Sigmoid colon (tissue), 7 donors: Measurements from ENCODE around the gene MTSS2. TPM values are rescaled to one million over a fixed set of nuclear protein-coding genes. Genes with fewer than 3 reads are reported as not detected.

Experiments
- DNase-seq: peaks from one replicate; pipeline ENCODE4 v3.0.0-alpha.2; 2019
- H3K27ac ChIP-seq, 4 donors: fragments of 200-600 bp; sonication (generic); one replicate each; pipeline ENCODE4 v1.5.1; 2016 to 2019; ENCODE audit warnings: mild to moderate bottlenecking in 1 of 4
- H3K27me3 ChIP-seq, 3 donors: fragments of 200-600 bp; sonication (generic); one replicate each; pipeline ENCODE4 v1.5.1; 2019; ENCODE audit warnings: mild to moderate bottlenecking in 1 of 3
- H3K36me3 ChIP-seq, 4 donors: fragments of 200-600 bp; sonication (generic); one replicate each; pipeline ENCODE4 v1.5.1; 2016 to 2019
- H3K4me1 ChIP-seq, 4 donors: fragments of 200-600 bp; sonication (generic); one replicate each; pipeline ENCODE4 v1.5.1; 2017 to 2019
- H3K4me3 ChIP-seq, 4 donors: fragments of 200-600 bp; sonication (generic); one replicate each; pipeline ENCODE4 v1.5.1; 2017 to 2019; ENCODE audit warnings: mild to moderate bottlenecking in 2 of 4, moderate library complexity in 1 of 4
- H3K9me3 ChIP-seq, 4 donors: fragments of 200-600 bp in 3 of 4; sonication (generic) in 3 of 4; one replicate each; pipeline versions ENCODE4 v1.5.1 to v1.6.1; 2013 to 2019
- CTCF ChIP-seq, 4 experiments: fragments of 450-650 bp in 3 of 4; fragments of 200-600 bp in 1 of 4; IDR thresholded peaks; one replicate each; pipeline ENCODE4 v1.5.1; 2016 to 2019; ENCODE audit warnings: antibody characterized with exemption in 4 of 4, mild to moderate bottlenecking in 3 of 4, moderate library complexity in 2 of 4
- EP300 ChIP-seq, 4 donors: sonication (generic); formaldehyde crosslinking; IDR thresholded peaks; one replicate each; pipeline ENCODE4 v1.6.1; 2017; ENCODE audit warnings: antibody characterized with exemption in 4 of 4
- POLR2A ChIP-seq, 2 donors: fragments of 450-650 bp; IDR thresholded peaks; one replicate each; pipeline ENCODE4 v1.6.1; 2016; ENCODE audit warnings: antibody characterized with exemption in 2 of 2, mild to moderate bottlenecking in 2 of 2, moderate library complexity in 2 of 2
- POLR2AphosphoS5 ChIP-seq, 4 donors: sonication (generic); formaldehyde crosslinking; IDR thresholded peaks; one replicate each; pipeline ENCODE4 v1.6.1; 2017; ENCODE audit warnings: antibody characterized with exemption in 4 of 4
- WGBS, 2 donors: extraction: QIAGEN DNeasy Blood & Tissue Kit; methylation state at CpG; one replicate each; pipeline ENCODE4 v1.1.7; 2013; 5-methylcytosine and 5-hydroxymethylcytosine counted together
- intact Hi-C: fragments of 100-400 bp; cut with DNase I; formaldehyde crosslinking; loops from one replicate; pipeline ENCODE4 v1.15.1; 2023
- polyA plus RNA-seq, 3 donors: library from polyadenylated mRNA; stranded (reverse); fragments of 200-250 nt; gene quantifications; one replicate each; pipeline ENCODE4 v1.2.3, GENCODE V29; 2013
- total RNA-seq, 4 donors: library from RNA; depleted of rRNA; stranded (reverse); fragments of >200 nt; gene quantifications; one replicate each; pipeline ENCODE4 v1.1.0, GENCODE V29; 2016
- donor health status: healthy with polysubstance abuse.
- donor health status: Bipolar disorder and iron deficiency.
- donor health status: healthy.

Gene MTSS2
- total and polyA plus RNA-seq, 7 donors = 5.4 to 100.0 (median 36.4) TPM

- intact Hi-C loops = no loop called here
Measured at GRCh38 chr16:70642633-70643032, 43.2 kb downstream of the MTSS2 start.

GRCh38 chr16:70638814-70639792, 46.8 kb downstream of the MTSS2 start:
- H3K4me1 ChIP-seq = peaks cover 0 to 24% (median 6%) of the 10 kb centered on the region in 4 donors
- H3K36me3 ChIP-seq = no peaks in the 10 kb centered on the region
- TF ChIP-seq POLR2A (IDR thresholded peaks at IDR 0.05) (no peak), EP300 (IDR thresholded peaks at IDR 0.05) (peak in 1 of 4 donors; percentile 23), CTCF (IDR thresholded peaks at IDR 0.05) (no peak), POLR2AphosphoS5 (IDR thresholded peaks at IDR 0.05) (peak in 3 of 4 donors; percentile 52 to 80 (median 71))
- DNase-seq = peak; percentile 84
- H3K27me3 ChIP-seq = no peaks in the 10 kb centered on the region
- H3K4me3 ChIP-seq = no peak overlapping the region
- intact Hi-C loops = no loop called here
- H3K9me3 ChIP-seq = no peaks in the 10 kb centered on the region
- 71 to 74% methylated on average over 18 of the region's 18 CpGs for WGBS, 2 donors
- H3K27ac ChIP-seq = peak overlapping the region in 3 of 4 donors; percentile 32 to 64 (median 51)

More at GRCh38 chr16:70642633-70643032, 43.2 kb downstream of the MTSS2 start:
- Histone ChIP-seq H3K27ac (no peak overlapping the region), H3K9me3 (no peaks in the 10 kb centered on the region), H3K4me1 (peaks cover 0 to 23% (median 6%) of the 10 kb centered on the region in 4 donors), H3K4me3 (no peak overlapping the region), H3K27me3 (no peaks in the 10 kb centered on the region), H3K36me3 (no peaks in the 10 kb centered on the region)
- DNase-seq = no peak
- WGBS, 2 donors = 89% methylated on average over 1 of the region's 1 CpG
- TF ChIP-seq POLR2A (IDR thresholded peaks at IDR 0.05) (no peak), EP300 (IDR thresholded peaks at IDR 0.05) (no peak), CTCF (IDR thresholded peaks at IDR 0.05) (no peak), POLR2AphosphoS5 (IDR thresholded peaks at IDR 0.05) (no peak)

Other genes with a start within 250 kb of the MTSS2 start
- gene ST3GAL2, start 247.0 kb downstream of the MTSS2 start, total RNA-seq = 10 to 100 TPM; 14.0 to 21.3 (median 16.6) TPM
- gene ST3GAL2, start 247.0 kb downstream of the MTSS2 start, polyA plus RNA-seq = 10 to 100 TPM in 1 of 3 donors, 1 to 10 TPM in 2; 2.3 to 10.2 (median 2.4) TPM
- 10 to 100 TPM in 3 of 4 donors, 1 to 10 TPM in 1; 7.8 to 13.3 (median 12.2) TPM for gene FCSK, start 231.5 kb downstream of the MTSS2 start, total RNA-seq
- 10 to 100 TPM in 2 of 3 donors, 1 to 10 TPM in 1; 7.6 to 19.1 (median 14.4) TPM for gene FCSK, start 231.5 kb downstream of the MTSS2 start, polyA plus RNA-seq
- 10 to 100 TPM; 25.2 to 44.3 (median 31.9) TPM for gene COG4, start 162.5 kb downstream of the MTSS2 start, total RNA-seq
- gene COG4, start 162.5 kb downstream of the MTSS2 start, polyA plus RNA-seq = 10 to 100 TPM; 31.2 to 51.0 (median 39.5) TPM
- 10 to 100 TPM; 41.9 to 71.5 (median 59.5) TPM for gene SF3B3, start 162.2 kb downstream of the MTSS2 start, total RNA-seq
- gene SF3B3, start 162.2 kb downstream of the MTSS2 start, polyA plus RNA-seq = 10 to 100 TPM; 23.8 to 98.5 (median 30.6) TPM
- gene IL34, start 39.5 kb downstream of the MTSS2 start, total RNA-seq = 1 to 10 TPM in 3 of 4 donors, not detected in 1; 3.6 to 5.4 (median 4.6) TPM
- 1 to 10 TPM in 2 of 3 donors, not detected in 1; 1.8 to 5.5 TPM for gene IL34, start 39.5 kb downstream of the MTSS2 start, polyA plus RNA-seq
- 10 to 100 TPM; 18.4 to 36.0 (median 21.2) TPM for gene VAC14, start 115.1 kb upstream of the MTSS2 start, total RNA-seq
- gene VAC14, start 115.1 kb upstream of the MTSS2 start, polyA plus RNA-seq = 10 to 100 TPM; 16.8 to 36.2 (median 22.9) TPM